Endothelial cell of umbilical vein (primary cell): ENCODE data around the gene STXBP5L.

ENCODE experiments used
- EZH2 ChIP-seq: IDR thresholded peaks from 2 replicates; pipeline ENCODE4 v1.6.1; 2012; ENCODE audit warnings: borderline replicate concordance, low read depth, mild to moderate bottlenecking, moderate library complexity, low read length, inconsistent platforms; ENCODE audit not compliant: severe bottlenecking
- GATA2 ChIP-seq: IDR thresholded peaks from 2 replicates; pipeline ENCODE4 v1.7.0; 2011; ENCODE audit warnings: low read depth, mild to moderate bottlenecking, moderate library complexity, mixed read lengths, low read length; ENCODE audit not compliant: insufficient read length, insufficient read depth
- MYC ChIP-seq: IDR thresholded peaks from one replicate; pipeline ENCODE4 v1.6.1; 2011; ENCODE audit warnings: mild to moderate bottlenecking, low read depth, low read length
- POLR2A ChIP-seq: IDR thresholded peaks from 2 replicates; pipeline ENCODE4 v1.6.1; 2012; ENCODE audit warnings: low read depth, mild to moderate bottlenecking, control low read depth, low read length
- POLR2AphosphoS5 ChIP-seq: IDR thresholded peaks from 2 replicates; pipeline ENCODE4 v1.6.1; 2012; ENCODE audit warnings: low read depth, mild to moderate bottlenecking, control low read depth, low read length, moderate library complexity; ENCODE audit not compliant: insufficient read depth
- TF ChIP-seq, protein P1 (sequence below), 2 donors: IDR thresholded peaks; 1 replicate in 1 of 2; 2 replicates in 1 of 2; pipeline ENCODE4 v1.5.1; 2011; ENCODE audit warnings: low read length in 2 of 2, mild to moderate bottlenecking in 2 of 2, moderate library complexity in 2 of 2, control low read depth in 1 of 2, inconsistent platforms in 1 of 2, low read depth in 1 of 2; ENCODE audit not compliant: insufficient read depth in 1 of 2; ENCODE audit errors: extremely low read depth in 1 of 2
- TF ChIP-seq, protein P2 (sequence below): IDR thresholded peaks from 2 replicates; pipeline ENCODE4 v1.6.1; 2011; ENCODE audit not compliant: insufficient read depth, insufficient read length

DNA sequence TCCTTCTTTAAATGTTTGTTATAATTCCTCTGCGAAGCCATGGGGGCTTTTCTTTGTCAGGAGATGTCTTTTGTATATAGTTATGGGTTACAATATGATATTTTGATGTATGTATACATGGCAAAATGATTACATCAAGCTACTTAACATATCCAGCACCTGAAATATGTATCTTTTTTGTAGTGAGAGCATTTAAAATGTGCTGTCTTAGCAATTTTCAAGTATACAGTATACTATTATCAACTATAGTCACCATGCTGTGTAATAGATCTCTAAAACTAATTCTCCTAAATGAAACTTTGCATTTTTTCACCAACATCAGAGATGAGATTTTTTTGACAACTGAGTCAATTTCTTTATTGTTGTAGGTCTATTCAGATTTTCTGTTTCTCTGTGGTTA lies 77.2 kb downstream of the STXBP5L start:
- TF ChIP-seq, protein P1, sequence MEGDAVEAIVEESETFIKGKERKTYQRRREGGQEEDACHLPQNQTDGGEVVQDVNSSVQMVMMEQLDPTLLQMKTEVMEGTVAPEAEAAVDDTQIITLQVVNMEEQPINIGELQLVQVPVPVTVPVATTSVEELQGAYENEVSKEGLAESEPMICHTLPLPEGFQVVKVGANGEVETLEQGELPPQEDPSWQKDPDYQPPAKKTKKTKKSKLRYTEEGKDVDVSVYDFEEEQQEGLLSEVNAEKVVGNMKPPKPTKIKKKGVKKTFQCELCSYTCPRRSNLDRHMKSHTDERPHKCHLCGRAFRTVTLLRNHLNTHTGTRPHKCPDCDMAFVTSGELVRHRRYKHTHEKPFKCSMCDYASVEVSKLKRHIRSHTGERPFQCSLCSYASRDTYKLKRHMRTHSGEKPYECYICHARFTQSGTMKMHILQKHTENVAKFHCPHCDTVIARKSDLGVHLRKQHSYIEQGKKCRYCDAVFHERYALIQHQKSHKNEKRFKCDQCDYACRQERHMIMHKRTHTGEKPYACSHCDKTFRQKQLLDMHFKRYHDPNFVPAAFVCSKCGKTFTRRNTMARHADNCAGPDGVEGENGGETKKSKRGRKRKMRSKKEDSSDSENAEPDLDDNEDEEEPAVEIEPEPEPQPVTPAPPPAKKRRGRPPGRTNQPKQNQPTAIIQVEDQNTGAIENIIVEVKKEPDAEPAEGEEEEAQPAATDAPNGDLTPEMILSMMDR (IDR thresholded peaks at IDR 0.05; ENCODE audit: extremely low read depth in 1 of 2, insufficient read depth in 1 of 2, low read depth in 1 of 2, low read length in 2 of 2) = no peak
- TF ChIP-seq POLR2AphosphoS5 (no peak), POLR2A (no peak), EZH2 (no peak), GATA2 (no peak), MYC (no peak)
- TF ChIP-seq, protein P2, sequence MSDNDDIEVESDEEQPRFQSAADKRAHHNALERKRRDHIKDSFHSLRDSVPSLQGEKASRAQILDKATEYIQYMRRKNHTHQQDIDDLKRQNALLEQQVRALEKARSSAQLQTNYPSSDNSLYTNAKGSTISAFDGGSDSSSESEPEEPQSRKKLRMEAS = no peak
